Left lung (tissue), 10 donors: ENCODE data around the gene ANXA2. TPM values are rescaled to one million over a fixed set of nuclear protein-coding genes. Genes with fewer than 3 reads are reported as not detected.

Experiments
- ATAC-seq: fragments of 200-7000 bp; cut with Tn5 transposase; one replicate; pipeline ENCODE4 v1.9.1; 2020; ENCODE audit warnings: moderate library complexity
- DNase-seq, 4 donors: peaks; one replicate each; pipeline ENCODE4 v3.0.0-alpha.2; 2013 to 2020
- H3K27ac ChIP-seq, 2 donors: fragments of 200-600 bp; sonication (generic) in 1 of 2; one replicate each; pipeline versions ENCODE4 v1.5.0 to v1.8.0; 2020 to 2021
- H3K27me3 ChIP-seq, 2 donors: fragments of 200-600 bp; sonication (generic) in 1 of 2; one replicate each; pipeline versions ENCODE4 v1.5.0 to v1.8.0; 2020 to 2021
- H3K36me3 ChIP-seq, 2 donors: fragments of 200-600 bp; sonication (generic) in 1 of 2; one replicate each; pipeline versions ENCODE4 v1.5.0 to v1.8.0; 2020 to 2021
- H3K4me1 ChIP-seq, 2 donors: fragments of 200-600 bp; one replicate each; pipeline ENCODE4 v1.8.0; 2021
- H3K4me3 ChIP-seq, 2 donors: fragments of 200-600 bp; sonication (generic) in 1 of 2; one replicate each; pipeline versions ENCODE4 v1.5.0 to v1.8.0; 2020 to 2021; ENCODE audit warnings: mild to moderate bottlenecking in 1 of 2
- H3K9me3 ChIP-seq, 2 donors: fragments of 200-600 bp; sonication (generic) in 1 of 2; one replicate each; pipeline versions ENCODE4 v1.5.0 to v1.8.0; 2020 to 2021
- CTCF ChIP-seq, 2 donors: fragments of 200-600 bp; sonication (generic) in 1 of 2; IDR thresholded peaks; one replicate each; pipeline versions ENCODE4 v1.5.0 to v1.8.0; 2021; ENCODE audit warnings: antibody characterized with exemption in 2 of 2
- intact Hi-C, 2 donors: fragments of 100-400 bp; cut with DNase I; formaldehyde crosslinking; loops; one replicate each; pipeline versions ENCODE4 v1.11.2 to v1.14.2; 2022
- polyA plus RNA-seq, 6 donors: library from polyadenylated mRNA; unstranded; fragments of 120-200 nt; gene quantifications; one replicate each; pipeline ENCODE4 v1.2.1, GENCODE V29; 2013; ENCODE audit not compliant: insufficient read length in 6 of 6
- total RNA-seq, 2 donors: library from RNA; stranded (reverse); fragmentation: NEBNext Ultra II Directional; extraction: Animal tissue kit (Norgen Biotek cat#: 25700); gene quantifications; one replicate each; pipeline ENCODE4 v1.2.1, GENCODE V29; 2021
- donor health status: DM: no; HTN: yes; CAD: no.
- donor health status: DM: no; HTN: no; CAD: no.

The ANXA2 gene
- total and polyA plus RNA-seq, 8 donors = 521 to 1,593 (median 699) TPM

GRCh38 chr15:60386615-60387014 lies 11.2 kb downstream of the ANXA2 start:
- Histone ChIP-seq H3K27me3 (no peaks in the 10 kb centered on the region), H3K4me3 (no peak overlapping the region), H3K36me3 (peaks cover 0 to 53% of the 10 kb centered on the region in 2 donors), H3K27ac (no peak overlapping the region), H3K9me3 (no peaks in the 10 kb centered on the region), H3K4me1 (peaks cover 35 to 81% of the 10 kb centered on the region in 2 donors)
- DNase-seq (no peak), ATAC-seq (no peak)
- intact Hi-C loops = no loop called here
- TF ChIP-seq CTCF (IDR thresholded peaks at IDR 0.05) = no peak

GRCh38 chr15:60385620-60386552 lies 11.9 kb downstream of the ANXA2 start:
- Histone ChIP-seq H3K4me3 (no peak overlapping the region), H3K4me1 (peaks cover 28 to 76% of the 10 kb centered on the region in 2 donors), H3K27ac (no peak overlapping the region), H3K27me3 (no peaks in the 10 kb centered on the region), H3K9me3 (no peaks in the 10 kb centered on the region), H3K36me3 (peaks cover 0 to 60% of the 10 kb centered on the region in 2 donors)
- DNase-seq (no peak), ATAC-seq (no peak)
- no peak for TF ChIP-seq CTCF (IDR thresholded peaks at IDR 0.05)
- intact Hi-C loops = no loop called here

GRCh38 chr15:60384526-60385126 lies 13.2 kb downstream of the ANXA2 start:
- no peak for TF ChIP-seq CTCF (IDR thresholded peaks at IDR 0.05)
- DNase-seq (no peak), ATAC-seq (no peak)
- Histone ChIP-seq H3K9me3 (no peaks in the 10 kb centered on the region), H3K36me3 (peaks cover 0 to 72% of the 10 kb centered on the region in 2 donors), H3K27me3 (no peaks in the 10 kb centered on the region), H3K4me3 (no peak overlapping the region), H3K27ac (no peak overlapping the region), H3K4me1 (peaks cover 16 to 72% of the 10 kb centered on the region in 2 donors)
- intact Hi-C loops = no loop called here

- no peak for TF ChIP-seq CTCF (IDR thresholded peaks at IDR 0.05)
- ATAC-seq (no peak), DNase-seq (no peak)
- Histone ChIP-seq H3K27me3 (no peaks in the 10 kb centered on the region), H3K4me1 (peaks cover 10 to 72% of the 10 kb centered on the region in 2 donors), H3K9me3 (no peaks in the 10 kb centered on the region), H3K27ac (no peak overlapping the region), H3K36me3 (peaks cover 0 to 78% of the 10 kb centered on the region in 2 donors), H3K4me3 (no peak overlapping the region)
- intact Hi-C loops = no loop called here
These were observed 13.7 kb downstream of the ANXA2 start for GRCh38 chr15:60384053-60384452.
